Small intestine (tissue), 7 donors: ENCODE data around the gene MUC6. TPM values are rescaled to one million over a fixed set of nuclear protein-coding genes. Genes with fewer than 3 reads are reported as not detected.

Source experiments
- DNase-seq, 2 donors: peaks; one replicate each; pipeline versions ENCODE4 v3.0.0 to v3.0.0-alpha.2; 2013
- FAIRE-seq: peaks from 2 replicates; lab custom pipeline; 2012; peaks lifted over from hg19 to GRCh38; lab: Jason Lieb, UNC
- H3K27ac ChIP-seq, 3 donors: one replicate each; pipeline ENCODE4 v1.5.1; 2013; ENCODE audit warnings: low read length in 2 of 3, mild to moderate bottlenecking in 2 of 3, control low read depth in 1 of 3, inconsistent platforms in 1 of 3, low read depth in 1 of 3, moderate library complexity in 1 of 3
- H3K27me3 ChIP-seq, 3 donors: one replicate each; pipeline ENCODE4 v1.6.1; 2013; ENCODE audit warnings: low read length in 3 of 3, inconsistent platforms in 1 of 3; ENCODE audit not compliant: control insufficient read depth in 3 of 3, insufficient read depth in 3 of 3
- H3K36me3 ChIP-seq, 3 donors: one replicate each; pipeline ENCODE4 v1.6.1; 2013; ENCODE audit warnings: low read length in 3 of 3, inconsistent platforms in 1 of 3, low read depth in 1 of 3, mild to moderate bottlenecking in 1 of 3, moderate library complexity in 1 of 3; ENCODE audit not compliant: control insufficient read depth in 3 of 3, insufficient read depth in 2 of 3
- H3K4me1 ChIP-seq, 3 donors: one replicate each; pipeline ENCODE4 v1.6.1; 2013; ENCODE audit warnings: low read length in 2 of 3, inconsistent platforms in 1 of 3, low read depth in 1 of 3, mild to moderate bottlenecking in 1 of 3, moderate library complexity in 1 of 3; ENCODE audit not compliant: control insufficient read depth in 3 of 3, insufficient read depth in 2 of 3
- H3K4me3 ChIP-seq, 3 donors: one replicate each; pipeline ENCODE4 v1.5.1; 2013; ENCODE audit warnings: low read length in 3 of 3, control low read depth in 1 of 3, inconsistent platforms in 1 of 3, low read depth in 1 of 3, mild to moderate bottlenecking in 1 of 3, moderate library complexity in 1 of 3
- H3K9me3 ChIP-seq, 2 donors: one replicate each; pipeline ENCODE4 v1.6.1; 2013; ENCODE audit warnings: low read depth in 1 of 2, low read length in 1 of 2; ENCODE audit not compliant: control insufficient read depth in 2 of 2, insufficient read depth in 1 of 2
- WGBS, 3 donors: extraction: QIAGEN DNeasy Blood & Tissue Kit; methylation state at CpG; one replicate each; pipeline ENCODE4 v1.1.7; 2013; 5-methylcytosine and 5-hydroxymethylcytosine counted together
- polyA plus RNA-seq, 4 donors: library from polyadenylated mRNA; stranded (reverse) in 3 of 4; unstranded in 1 of 4; fragments of 200-250 nt in 3 of 4; fragments of 120-200 nt in 1 of 4; gene quantifications; one replicate each; pipeline versions ENCODE4 v1.2.1 to v1.2.3, GENCODE V29; 2013
- donor health status: healthy with polysubstance abuse.
- donor health status: control.
- donor health status: control.
- donor health status: Bipolar disorder and iron deficiency.
- donor health status: healthy.

Gene MUC6
- polyA plus RNA-seq, 4 donors, result 0.09 to 0.34 (median 0.22) TPM; not detected in 1

DNA sequence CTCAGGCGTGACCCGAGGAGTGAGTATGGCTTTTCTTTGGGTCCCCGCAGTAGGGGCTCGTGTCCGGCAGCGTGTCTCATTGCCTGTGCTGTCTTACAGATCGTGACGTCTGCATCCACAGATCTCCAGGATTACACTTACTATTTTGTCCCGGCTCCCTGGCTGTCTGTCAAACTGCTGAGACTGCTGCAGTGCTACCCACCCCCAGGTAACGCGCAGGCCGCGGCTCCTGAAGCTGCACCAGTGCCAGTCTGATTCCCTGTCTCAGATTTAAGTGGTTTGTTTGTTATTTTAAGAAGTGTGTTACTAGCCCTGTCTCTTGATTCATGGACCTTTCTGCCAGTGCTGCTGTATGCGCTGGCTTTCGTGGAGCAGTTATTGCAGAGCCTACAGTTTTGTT lies 52.0 kb downstream of the MUC6 start:
- peaks cover 21 to 88% (median 34%) of the 10 kb centered on the region in 3 donors for H3K36me3 ChIP-seq
- no peaks in the 10 kb centered on the region for H3K9me3 ChIP-seq
- no peak for DNase-seq
- H3K27ac ChIP-seq, result no peak overlapping the region
- peaks cover 0 to 6% (median 0%) of the 10 kb centered on the region in 3 donors for H3K4me1 ChIP-seq
- H3K4me3 ChIP-seq, result no peak overlapping the region
- H3K27me3 ChIP-seq, result no peaks in the 10 kb centered on the region
- WGBS, 3 donors, result 93 to 97% (median 96%) methylated on average over 15 of the region's 15 CpGs
- no peak for FAIRE-seq

DNA sequence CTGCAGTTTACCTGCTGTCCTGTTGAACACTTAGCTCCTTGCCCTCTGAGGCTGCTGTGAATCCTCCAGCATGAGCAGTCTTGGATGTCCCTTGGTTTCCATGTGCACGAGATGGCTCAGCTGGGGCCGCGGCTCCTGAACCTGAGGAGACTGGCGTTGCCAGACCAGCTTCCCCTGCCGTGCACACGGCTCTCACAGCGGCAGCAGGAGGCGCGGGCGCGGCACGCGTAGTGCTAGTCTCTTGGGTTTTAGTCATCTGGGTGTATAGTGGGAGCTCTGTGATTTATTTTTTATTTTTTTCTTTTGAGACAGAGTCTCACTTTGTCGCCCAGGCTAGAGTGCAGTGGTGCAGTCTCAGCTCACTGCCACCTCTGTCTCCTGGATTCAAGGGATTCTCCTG lies 54.8 kb downstream of the MUC6 start:
- WGBS, 3 donors, result 96 to 97% (median 96%) methylated on average over 14 of the region's 14 CpGs
- H3K27me3 ChIP-seq, result no peaks in the 10 kb centered on the region
- FAIRE-seq, result no peak
- H3K36me3 ChIP-seq, result peaks cover 16 to 88% (median 27%) of the 10 kb centered on the region in 3 donors
- no peaks in the 10 kb centered on the region for H3K9me3 ChIP-seq
- no peak overlapping the region for H3K4me3 ChIP-seq
- no peak overlapping the region for H3K27ac ChIP-seq
- DNase-seq, result no peak
- H3K4me1 ChIP-seq, result peaks cover 0 to 6% (median 0%) of the 10 kb centered on the region in 3 donors

DNA sequence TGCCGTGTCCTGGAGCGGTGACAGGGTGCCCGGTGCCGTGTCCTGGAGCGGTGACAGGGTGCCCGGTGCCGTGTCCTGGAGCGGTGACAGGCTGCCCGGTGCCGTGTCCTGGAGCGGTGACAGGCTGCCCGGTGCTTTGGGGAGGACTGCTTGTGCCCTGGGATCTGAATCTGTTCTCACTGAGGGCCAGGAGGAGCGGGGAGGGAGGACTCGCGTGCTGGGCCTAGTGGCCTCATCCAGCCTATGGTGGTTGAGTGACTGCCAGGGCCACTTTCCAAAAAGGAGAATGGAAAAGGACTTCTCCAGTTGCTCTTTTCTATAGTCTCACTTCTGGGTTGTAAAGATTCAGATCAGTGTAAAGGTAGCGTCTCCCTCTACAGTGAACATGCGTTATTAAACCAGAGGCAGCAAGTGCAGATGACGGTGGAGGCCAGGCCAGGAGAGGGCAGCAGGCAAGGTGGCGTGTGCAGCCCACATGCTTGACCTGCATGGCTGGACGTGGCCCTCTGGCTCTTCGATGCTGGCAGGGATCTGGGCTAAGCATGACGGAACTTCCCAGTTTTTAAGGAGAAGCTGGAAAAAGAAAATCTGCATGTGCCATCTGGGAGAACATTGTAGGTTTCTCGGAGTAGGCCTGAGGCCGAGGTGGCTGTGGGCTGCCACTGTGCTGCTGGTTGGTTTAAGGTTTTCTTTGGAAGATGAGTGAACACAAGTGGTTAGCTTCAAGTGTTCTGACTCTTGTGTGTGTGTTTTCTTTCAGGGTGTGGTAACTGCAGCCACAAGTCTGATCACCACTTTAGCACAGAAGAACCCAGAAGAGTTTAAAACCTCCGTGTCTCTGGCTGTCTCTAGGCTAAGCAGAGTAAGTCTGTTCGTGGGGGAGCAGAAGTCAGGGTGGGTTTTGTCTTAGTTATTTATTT lies 55.8 kb downstream of the MUC6 start:
- no peaks in the 10 kb centered on the region for H3K27me3 ChIP-seq
- no peak for DNase-seq
- H3K4me1 ChIP-seq, result peaks cover 0 to 10% (median 0%) of the 10 kb centered on the region in 3 donors
- H3K36me3 ChIP-seq, result peaks cover 8 to 87% (median 21%) of the 10 kb centered on the region in 3 donors
- 88 to 90% (median 89%) methylated on average over 26 of the region's 26 CpGs for WGBS, 3 donors
- H3K9me3 ChIP-seq, result no peaks in the 10 kb centered on the region
- no peak overlapping the region for H3K4me3 ChIP-seq
- no peak overlapping the region for H3K27ac ChIP-seq
- no peak for FAIRE-seq

DNA sequence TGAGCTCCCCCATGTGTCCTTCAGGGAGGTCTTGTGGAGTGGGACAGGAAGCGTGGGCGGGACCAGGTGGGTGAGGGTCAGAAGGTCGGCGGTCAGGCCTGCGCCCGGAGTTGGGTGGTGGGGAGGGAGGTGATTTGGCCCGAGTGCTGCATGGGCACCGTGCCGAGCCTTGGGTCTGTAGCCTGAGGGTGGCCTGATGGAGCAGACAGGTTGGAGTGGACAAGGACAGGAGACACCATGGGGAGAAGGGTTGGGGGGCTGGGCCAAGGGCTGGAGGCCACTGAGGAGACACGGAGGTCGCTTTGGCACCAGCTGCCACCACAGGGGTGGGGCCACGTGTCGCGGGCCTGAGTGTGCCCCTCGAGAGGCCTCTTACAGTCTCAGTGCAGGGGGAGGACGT lies 57.7 kb downstream of the MUC6 start:
- no peaks in the 10 kb centered on the region for H3K9me3 ChIP-seq
- peaks cover 5 to 87% (median 16%) of the 10 kb centered on the region in 3 donors for H3K36me3 ChIP-seq
- FAIRE-seq (no peak), DNase-seq (no peak)
- no peaks in the 10 kb centered on the region for H3K27me3 ChIP-seq
- H3K4me1 ChIP-seq, result peaks cover 0 to 6% (median 0%) of the 10 kb centered on the region in 3 donors
- H3K4me3 ChIP-seq, result no peak overlapping the region
- no peak overlapping the region for H3K27ac ChIP-seq
- WGBS, 3 donors, result 85 to 87% (median 86%) methylated on average over 13 to 16 of the region's 16 CpGs

DNA sequence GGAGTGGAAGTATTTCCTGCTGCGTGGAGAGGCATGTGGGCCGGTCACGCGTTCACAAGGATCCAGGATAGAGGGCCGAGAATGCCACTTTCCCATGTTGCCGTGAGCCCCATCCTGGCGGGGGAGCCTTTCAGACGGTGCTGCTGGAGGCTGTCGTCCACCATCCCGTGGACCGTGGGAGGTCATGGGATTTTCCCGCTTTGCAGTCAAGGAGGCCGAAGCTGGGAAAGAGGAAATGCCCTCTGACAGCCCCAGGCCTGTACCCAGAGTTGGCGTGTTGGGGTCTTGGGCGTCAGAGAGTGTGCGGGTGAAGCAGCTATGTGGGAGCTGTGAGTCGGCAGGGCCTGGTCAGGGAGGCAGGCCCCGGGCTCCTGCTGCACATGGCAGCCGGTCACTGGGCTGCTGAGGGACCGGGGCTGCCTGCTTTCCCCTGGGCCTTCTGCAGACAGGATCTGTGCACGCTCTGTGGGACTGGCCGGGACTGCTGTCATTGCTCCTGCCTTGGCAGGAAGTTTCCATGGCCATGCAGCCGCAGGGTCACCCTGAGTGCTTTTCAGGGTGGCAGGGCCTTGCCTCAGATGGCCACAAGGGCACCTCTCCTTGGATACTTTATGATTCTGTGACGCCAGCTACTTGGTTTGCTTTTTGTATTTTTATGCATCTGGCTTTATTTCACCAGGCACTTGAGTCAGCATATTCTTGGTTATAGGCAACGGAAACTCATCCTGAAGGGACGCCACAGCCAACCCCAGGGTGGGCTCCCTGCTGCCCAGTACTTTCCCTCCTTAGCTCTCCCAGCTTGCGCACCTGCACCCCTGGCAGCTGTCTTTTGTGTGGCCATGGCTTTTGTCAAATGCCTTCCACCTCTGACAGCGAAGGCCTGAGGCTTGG lies 58.4 kb downstream of the MUC6 start:
- 91 to 95% (median 93%) methylated on average over 28 of the region's 28 CpGs for WGBS, 3 donors
- FAIRE-seq, result no peak
- Histone ChIP-seq H3K9me3 (no peaks in the 10 kb centered on the region), H3K36me3 (peaks cover 5 to 89% (median 20%) of the 10 kb centered on the region in 3 donors), H3K27me3 (no peaks in the 10 kb centered on the region), H3K4me3 (no peak overlapping the region), H3K4me1 (peaks cover 0 to 6% (median 0%) of the 10 kb centered on the region in 3 donors), H3K27ac (no peak overlapping the region)
- no peak for DNase-seq

DNA sequence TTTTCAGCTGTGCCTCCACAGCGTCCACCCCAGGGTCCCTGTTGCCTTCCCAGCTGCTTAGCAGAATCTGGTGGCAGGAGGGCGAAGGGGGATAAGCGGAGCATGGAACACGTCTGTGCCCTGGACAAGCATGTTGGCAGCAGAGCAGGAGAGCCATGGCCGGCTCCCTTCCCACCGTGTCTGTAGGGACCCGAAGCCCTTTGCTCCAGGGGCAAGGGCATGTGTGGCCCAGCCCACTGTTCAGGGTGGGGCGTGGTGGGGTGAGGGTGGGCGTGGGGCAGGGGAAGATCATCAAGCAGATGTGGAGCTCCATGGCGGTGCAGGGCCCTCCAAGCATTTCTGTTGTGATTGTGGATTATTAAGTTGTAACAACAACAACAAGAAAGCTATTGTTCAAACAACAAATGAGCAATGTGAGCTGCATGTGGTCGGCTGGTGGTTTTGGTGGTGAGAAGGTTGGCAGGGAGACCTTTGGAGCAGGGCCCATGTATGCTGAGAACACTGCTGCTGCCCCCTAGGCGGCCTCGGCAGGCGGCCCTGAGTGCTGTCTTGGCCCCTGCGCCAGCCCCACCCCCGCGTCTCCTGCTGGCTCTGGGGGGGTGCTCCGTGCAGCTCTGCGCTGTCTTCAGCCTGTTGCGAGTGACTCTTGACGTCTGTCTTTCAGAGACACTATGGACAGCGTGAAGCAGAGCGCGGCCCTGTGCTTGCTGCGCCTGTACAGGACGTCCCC lies 59.9 kb downstream of the MUC6 start:
- FAIRE-seq (no peak), DNase-seq (no peak)
- Histone ChIP-seq H3K27me3 (no peaks in the 10 kb centered on the region), H3K9me3 (no peaks in the 10 kb centered on the region), H3K36me3 (peaks cover 5 to 91% (median 28%) of the 10 kb centered on the region in 3 donors), H3K4me1 (peaks cover 0 to 6% (median 0%) of the 10 kb centered on the region in 3 donors), H3K4me3 (no peak overlapping the region), H3K27ac (no peak overlapping the region)
- WGBS, 3 donors, result 70 to 82% (median 79%) methylated on average over 26 of the region's 26 CpGs

DNA sequence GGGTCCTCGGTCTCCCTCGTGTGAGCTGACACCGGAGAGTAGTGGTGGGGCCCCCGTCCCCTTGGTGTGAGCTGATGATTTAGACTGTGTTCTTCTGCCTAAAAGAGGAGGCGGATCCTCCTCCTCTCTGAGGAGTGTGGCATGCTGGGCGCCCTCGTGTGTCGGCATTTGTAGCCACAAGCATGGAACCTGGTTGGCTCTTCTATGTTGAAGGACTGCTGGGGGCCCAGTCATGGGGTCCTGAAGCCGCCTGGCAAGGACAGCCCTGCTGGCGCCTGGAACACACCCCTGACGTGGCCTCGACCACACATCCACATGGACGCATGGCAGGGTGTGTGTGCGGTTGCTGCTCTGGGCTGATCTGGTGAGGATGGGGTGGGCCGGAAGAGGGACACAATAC lies 60.7 kb downstream of the MUC6 start:
- Histone ChIP-seq H3K27ac (no peak overlapping the region), H3K36me3 (peaks cover 3 to 91% (median 26%) of the 10 kb centered on the region in 3 donors), H3K4me1 (peaks cover 0 to 6% (median 0%) of the 10 kb centered on the region in 3 donors), H3K4me3 (no peak overlapping the region), H3K9me3 (no peaks in the 10 kb centered on the region), H3K27me3 (no peaks in the 10 kb centered on the region)
- 79 to 87% (median 83%) methylated on average over 15 of the region's 15 CpGs for WGBS, 3 donors
- FAIRE-seq (no peak), DNase-seq (peak in 1 of 2 donors; percentile 41)
